Suprapubic skin (tissue), 4 donors: ENCODE measurements around the gene DOHH. TPM values are rescaled to one million over a fixed set of nuclear protein-coding genes. Genes with fewer than 3 reads are reported as not detected.
A peak's percentile ranks its signal among the peaks of the same experiment; 100 is the strongest.

ENCODE experiments used
- DNase-seq, 2 donors: peaks; one replicate each; pipeline ENCODE4 v3.0.0-alpha.2; 2019; ENCODE audit warnings: low spot score in 2 of 2
- H3K27ac ChIP-seq: fragments of 200-600 bp; sonication (generic); one replicate; pipeline ENCODE4 v1.5.1; 2019
- H3K27me3 ChIP-seq: fragments of 200-600 bp; sonication (generic); one replicate; pipeline ENCODE4 v1.5.1; 2019
- H3K36me3 ChIP-seq: fragments of 200-600 bp; sonication (generic); one replicate; pipeline ENCODE4 v1.5.1; 2019
- H3K4me1 ChIP-seq: fragments of 200-600 bp; sonication (generic); one replicate; pipeline ENCODE4 v1.5.1; 2019
- H3K4me3 ChIP-seq: fragments of 200-600 bp; sonication (generic); one replicate; pipeline ENCODE4 v1.5.1; 2019; ENCODE audit warnings: mild to moderate bottlenecking
- H3K9me3 ChIP-seq: fragments of 200-600 bp; sonication (generic); one replicate; pipeline ENCODE4 v1.5.1; 2019
- EP300 ChIP-seq: sonication (generic); formaldehyde crosslinking; IDR thresholded peaks from one replicate; pipeline ENCODE4 v1.6.1; 2017; ENCODE audit warnings: antibody characterized with exemption
- POLR2A ChIP-seq, 2 donors: fragments of 450-650 bp; IDR thresholded peaks; one replicate each; pipeline ENCODE4 v1.6.1; 2017; ENCODE audit warnings: antibody characterized with exemption in 2 of 2, mild to moderate bottlenecking in 2 of 2, moderate library complexity in 2 of 2
- POLR2AphosphoS5 ChIP-seq, 3 donors: sonication (generic); formaldehyde crosslinking; IDR thresholded peaks; one replicate each; pipeline ENCODE4 v1.6.1; 2017; ENCODE audit warnings: antibody characterized with exemption in 3 of 3
- WGBS: methylation state at CpG from one replicate; pipeline ENCODE4 v1.1.5; 2018; 5-methylcytosine and 5-hydroxymethylcytosine counted together
- total RNA-seq, 4 donors: library from RNA; depleted of rRNA; stranded (reverse); fragments of >200 nt; gene quantifications; one replicate each; pipeline ENCODE4 v1.1.0, GENCODE V29; 2016
- TF ChIP-seq, protein P1 (sequence below), 2 donors: fragments of 200-600 bp in 1 of 2; fragments of 450-650 bp in 1 of 2; sonication (generic) in 1 of 2; IDR thresholded peaks; one replicate each; pipeline ENCODE4 v1.5.1; 2016 to 2019; ENCODE audit warnings: antibody characterized with exemption in 2 of 2, mild to moderate bottlenecking in 1 of 2, moderate library complexity in 1 of 2

Gene DOHH
- total RNA-seq, 4 donors from 2014 or later = 10.9 to 21.7 (median 17.9) TPM

DNA sequence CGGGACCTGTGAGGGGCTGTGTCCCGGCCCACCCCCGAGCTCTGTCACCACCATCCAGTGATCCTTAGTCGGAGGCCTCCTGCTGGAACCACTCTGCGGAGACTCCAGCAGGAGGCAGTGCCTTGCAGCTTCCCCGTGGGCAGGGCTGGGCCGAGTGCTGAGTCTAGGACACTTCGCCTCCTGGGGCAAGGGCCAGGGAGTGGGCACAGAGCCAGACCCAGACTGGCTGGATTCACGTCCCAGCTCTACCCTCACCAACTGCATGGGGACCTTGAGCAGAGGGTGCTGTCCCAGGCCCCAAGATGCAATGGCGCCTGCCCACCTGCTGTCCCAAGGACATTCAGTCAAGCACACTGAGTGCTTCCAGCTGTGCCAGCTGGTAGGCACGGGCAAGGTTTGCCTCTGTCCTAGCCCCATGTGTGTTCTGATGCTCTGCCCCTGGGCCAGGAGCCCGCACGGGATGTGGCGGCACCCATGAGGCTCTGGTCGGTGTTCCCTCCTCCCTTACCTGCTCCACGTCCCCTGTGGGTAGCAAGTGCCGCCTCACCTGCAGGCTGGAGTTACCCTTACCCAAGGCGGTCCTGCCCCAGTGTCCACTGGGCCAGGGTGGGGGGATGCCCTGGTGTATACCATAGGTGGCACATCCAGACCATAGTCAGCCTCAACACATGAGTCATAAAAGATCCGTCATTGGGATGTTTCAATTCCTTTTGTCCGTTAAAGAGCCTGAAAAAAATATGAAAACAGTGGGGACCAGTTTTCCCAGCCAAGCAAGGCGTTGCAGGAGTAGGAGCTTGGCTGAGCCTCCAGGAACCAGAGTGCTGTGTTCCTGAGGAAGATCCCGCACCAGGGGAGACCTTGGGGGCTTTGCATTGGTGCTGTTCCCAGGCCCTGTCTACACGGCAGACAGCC is 13.0 kb upstream of the DOHH start:
- Histone ChIP-seq H3K4me1 (peaks cover 19% of the 10 kb centered on the region), H3K36me3 (peaks cover 28% of the 10 kb centered on the region), H3K27ac (no peak overlapping the region), H3K9me3 (no peaks in the 10 kb centered on the region), H3K4me3 (no peak overlapping the region), H3K27me3 (no peaks in the 10 kb centered on the region)
- 80% methylated on average over 15 of the region's 23 CpGs for WGBS
- peak in 1 of 2 donors; percentile 57 for DNase-seq
- TF ChIP-seq POLR2AphosphoS5 (IDR thresholded peaks at IDR 0.05) (no peak), POLR2A (IDR thresholded peaks at IDR 0.05) (no peak), EP300 (no peak)
- TF ChIP-seq, protein P1, sequence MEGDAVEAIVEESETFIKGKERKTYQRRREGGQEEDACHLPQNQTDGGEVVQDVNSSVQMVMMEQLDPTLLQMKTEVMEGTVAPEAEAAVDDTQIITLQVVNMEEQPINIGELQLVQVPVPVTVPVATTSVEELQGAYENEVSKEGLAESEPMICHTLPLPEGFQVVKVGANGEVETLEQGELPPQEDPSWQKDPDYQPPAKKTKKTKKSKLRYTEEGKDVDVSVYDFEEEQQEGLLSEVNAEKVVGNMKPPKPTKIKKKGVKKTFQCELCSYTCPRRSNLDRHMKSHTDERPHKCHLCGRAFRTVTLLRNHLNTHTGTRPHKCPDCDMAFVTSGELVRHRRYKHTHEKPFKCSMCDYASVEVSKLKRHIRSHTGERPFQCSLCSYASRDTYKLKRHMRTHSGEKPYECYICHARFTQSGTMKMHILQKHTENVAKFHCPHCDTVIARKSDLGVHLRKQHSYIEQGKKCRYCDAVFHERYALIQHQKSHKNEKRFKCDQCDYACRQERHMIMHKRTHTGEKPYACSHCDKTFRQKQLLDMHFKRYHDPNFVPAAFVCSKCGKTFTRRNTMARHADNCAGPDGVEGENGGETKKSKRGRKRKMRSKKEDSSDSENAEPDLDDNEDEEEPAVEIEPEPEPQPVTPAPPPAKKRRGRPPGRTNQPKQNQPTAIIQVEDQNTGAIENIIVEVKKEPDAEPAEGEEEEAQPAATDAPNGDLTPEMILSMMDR (IDR thresholded peaks at IDR 0.05) = no peak

DNA sequence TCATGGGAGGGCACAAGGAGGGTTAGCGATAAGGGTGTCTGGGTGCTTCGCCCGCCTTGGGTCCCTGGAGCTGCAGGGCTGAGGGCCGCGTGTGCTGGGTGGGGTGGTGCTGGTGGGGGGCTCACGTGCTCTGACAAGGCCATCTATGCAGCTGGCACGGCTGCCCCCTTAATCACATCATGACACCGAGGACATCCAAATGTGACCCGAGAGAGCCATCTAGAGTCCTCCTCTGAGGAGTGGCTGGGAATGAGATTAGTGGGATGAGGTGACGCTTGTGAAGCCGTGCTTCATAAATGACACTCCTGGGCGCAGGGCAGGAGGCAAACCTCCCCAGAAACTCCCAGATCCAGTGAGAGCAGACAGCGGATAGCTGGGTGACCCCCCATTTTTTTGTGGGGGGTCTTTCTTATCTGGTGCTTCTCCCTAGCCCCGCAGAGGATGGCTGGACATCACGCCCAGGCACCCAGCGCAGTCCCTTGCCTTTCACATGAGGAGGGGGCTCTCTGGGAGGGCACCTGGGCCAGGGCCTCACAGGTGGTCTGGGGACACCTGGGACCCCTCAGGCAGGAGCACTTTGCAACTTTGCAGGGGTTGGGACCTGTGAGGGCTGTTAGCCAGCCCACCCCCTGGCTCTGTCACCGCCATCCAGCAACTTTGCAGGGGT is 12.2 kb upstream of the DOHH start:
- WGBS = 90% methylated on average over 8 of the region's 17 CpGs
- Histone ChIP-seq H3K4me3 (no peak overlapping the region), H3K27me3 (no peaks in the 10 kb centered on the region), H3K9me3 (no peaks in the 10 kb centered on the region), H3K4me1 (peaks cover 22% of the 10 kb centered on the region), H3K36me3 (peaks cover 28% of the 10 kb centered on the region), H3K27ac (no peak overlapping the region)
- TF ChIP-seq, protein P1 (IDR thresholded peaks at IDR 0.05) = no peak
- TF ChIP-seq POLR2A (IDR thresholded peaks at IDR 0.05) (no peak), EP300 (no peak)
- DNase-seq = peak in 1 of 2 donors; percentile 54

GRCh38 chr19:3511506-3512251 is 11.2 kb upstream of the DOHH start:
- Histone ChIP-seq H3K4me1 (peaks cover 32% of the 10 kb centered on the region), H3K27ac (no peak overlapping the region)
- 69% methylated on average over 21 of the region's 26 CpGs for whole genome bisulfite sequencing

GRCh38 chr19:3510727-3511126 is 10.3 kb upstream of the DOHH start:
- peaks cover 28% of the 10 kb centered on the region for H3K36me3 ChIP-seq
- no peak overlapping the region for H3K27ac ChIP-seq
- H3K4me1 ChIP-seq = peaks cover 33% of the 10 kb centered on the region
- TF ChIP-seq POLR2AphosphoS5 (IDR thresholded peaks at IDR 0.05) = no peak
- no peak for TF ChIP-seq POLR2A (IDR thresholded peaks at IDR 0.05)
- no peak for TF ChIP-seq EP300
- no peaks in the 10 kb centered on the region for H3K27me3 ChIP-seq
- H3K4me3 ChIP-seq = no peak overlapping the region
- peak in 1 of 2 donors; percentile 57 for DNase-seq
- H3K9me3 ChIP-seq = no peaks in the 10 kb centered on the region
- 60% methylated on average over 2 of the region's 22 CpGs for WGBS

More at GRCh38 chr19:3511506-3512251, 11.2 kb upstream of the DOHH start:
- Histone ChIP-seq H3K4me3 (no peak overlapping the region), H3K36me3 (peaks cover 28% of the 10 kb centered on the region), H3K9me3 (no peaks in the 10 kb centered on the region), H3K27me3 (no peaks in the 10 kb centered on the region)
- no peak for TF ChIP-seq POLR2A (IDR thresholded peaks at IDR 0.05)
- no peak for TF ChIP-seq POLR2AphosphoS5 (IDR thresholded peaks at IDR 0.05)
- no peak for TF ChIP-seq EP300
- TF ChIP-seq, protein P1 (IDR thresholded peaks at IDR 0.05) = no peak
- peak in 1 of 2 donors; percentile 58 for DNase-seq

- 87% methylated on average over 15 of the region's 15 CpGs for WGBS
- no peaks in the 10 kb centered on the region for H3K27me3 ChIP-seq
- H3K4me1 ChIP-seq = peaks cover 39% of the 10 kb centered on the region
- TF ChIP-seq POLR2AphosphoS5 (IDR thresholded peaks at IDR 0.05) (no peak), EP300 (no peak), POLR2A (IDR thresholded peaks at IDR 0.05) (no peak)
- TF ChIP-seq, protein P1 (IDR thresholded peaks at IDR 0.05) = no peak
- peaks cover 28% of the 10 kb centered on the region for H3K36me3 ChIP-seq
- no peak overlapping the region for H3K27ac ChIP-seq
- DNase-seq = no peak
- no peaks in the 10 kb centered on the region for H3K9me3 ChIP-seq
- no peak overlapping the region for H3K4me3 ChIP-seq
Observed at GRCh38 chr19:3509566-3509989, 9.1 kb upstream of the DOHH start.
